CD4-positive, alpha-beta T cell (primary cell): ENCODE data around the gene GFOD1. TPM values are rescaled to one million over a fixed set of nuclear protein-coding genes. Genes with fewer than 3 reads are reported as not detected.

ENCODE experiments used
- ATAC-seq: fragments of 200-7000 bp; cut with Tn5 transposase; one replicate; pipeline ENCODE4 v1.10.0; 2022; ENCODE audit warnings: mild to moderate bottlenecking; ENCODE audit not compliant: poor library complexity
- CTCF ChIA-PET: fragments of 350-600 bp; sonication (Branson Sonifier 250); formaldehyde crosslinking; loops from one replicate; lab custom pipeline; 2021; ENCODE audit warnings: antibody characterized with exemption, inconsistent platforms; lab: Charles Lee
- POLR2A ChIA-PET: fragments of 350-600 bp; sonication (Branson Sonifier 250); formaldehyde crosslinking; loops from one replicate; lab custom pipeline; 2021; ENCODE audit warnings: antibody characterized with exemption, inconsistent platforms; lab: Charles Lee
- DNase-seq, 14 experiments: peaks; one replicate each; pipeline ENCODE4 v3.0.0-alpha.2; 2013 to 2020; ENCODE audit warnings: mixed read lengths in 2 of 14
- H3K27ac ChIP-seq, 2 donors: one replicate each; pipeline versions ENCODE4 v1.5.1 to v1.7.0; 2013; ENCODE audit warnings: low read length in 2 of 2, low read depth in 1 of 2, mild to moderate bottlenecking in 1 of 2
- H3K27me3 ChIP-seq, 2 experiments: 1 replicate in 1 of 2; 2 replicates in 1 of 2; pipeline versions ENCODE4 v1.6.1 to v1.7.0; 2013; ENCODE audit warnings: low read length in 2 of 2, control low read depth in 1 of 2, mild to moderate bottlenecking in 1 of 2, moderate library complexity in 1 of 2; ENCODE audit not compliant: insufficient read depth in 2 of 2, control insufficient read depth in 1 of 2
- H3K36me3 ChIP-seq: one replicate; pipeline ENCODE4 v1.6.1; 2013; ENCODE audit warnings: low read length, control low read depth; ENCODE audit not compliant: insufficient read depth
- H3K4me1 ChIP-seq: one replicate; pipeline ENCODE4 v1.6.1; 2013; ENCODE audit warnings: low read length, control low read depth; ENCODE audit not compliant: insufficient read depth
- H3K4me3 ChIP-seq: one replicate; pipeline ENCODE4 v1.5.1; 2013; ENCODE audit warnings: mild to moderate bottlenecking, low read length, moderate library complexity
- H3K9me3 ChIP-seq, 2 experiments: 1 replicate in 1 of 2; 2 replicates in 1 of 2; pipeline versions ENCODE4 v1.6.1 to v1.7.0; 2013; ENCODE audit warnings: low read length in 2 of 2, mild to moderate bottlenecking in 2 of 2, control low read depth in 1 of 2, moderate library complexity in 1 of 2; ENCODE audit not compliant: control insufficient read depth in 1 of 2, insufficient read depth in 1 of 2
- H3K27ac Mint-ChIP-seq: one replicate; pipeline ENCODE4 v1.8.0; 2020; ENCODE audit warnings: mixed read lengths
- H3K27me3 Mint-ChIP-seq: one replicate; pipeline ENCODE4 v1.8.0; 2021; ENCODE audit warnings: mixed read lengths
- H3K36me3 Mint-ChIP-seq: one replicate; pipeline ENCODE4 v1.8.0; 2021; ENCODE audit warnings: low read depth, mixed read lengths
- H3K4me1 Mint-ChIP-seq: one replicate; pipeline ENCODE4 v1.8.0; 2021; ENCODE audit warnings: low read depth, mixed read lengths
- H3K4me3 Mint-ChIP-seq: one replicate; pipeline ENCODE4 v1.8.0; 2020; ENCODE audit warnings: mild to moderate bottlenecking, mixed read lengths
- H3K9me3 Mint-ChIP-seq: one replicate; pipeline ENCODE4 v1.8.0; 2020; ENCODE audit warnings: mixed read lengths
- CTCF ChIP-seq: fragments of 200-600 bp; IDR thresholded peaks from one replicate; pipeline ENCODE4 v1.8.0; 2022; ENCODE audit warnings: antibody characterized with exemption, mild to moderate bottlenecking
- intact Hi-C, 2 experiments: fragments of 100-400 bp; cut with DNase I in 1 of 2; cut with micrococcal nuclease in 1 of 2; formaldehyde crosslinking; loops; one replicate each; pipeline versions ENCODE4 v1.15.1 to v1.9.0; 2023 to 2025; cut with DNase I, micrococcal nuclease
- total RNA-seq, 174 experiments: library from RNA in 2 of 174; stranded (reverse) in 2 of 174; gene quantifications; one replicate each; pipeline ENCODE4 v1.2.3 and lab custom pipeline; 2021 to 2026

Gene GFOD1
- total RNA-seq, 2 experiments from 2014 or later, result 1.3 to 2.0 TPM

DNA sequence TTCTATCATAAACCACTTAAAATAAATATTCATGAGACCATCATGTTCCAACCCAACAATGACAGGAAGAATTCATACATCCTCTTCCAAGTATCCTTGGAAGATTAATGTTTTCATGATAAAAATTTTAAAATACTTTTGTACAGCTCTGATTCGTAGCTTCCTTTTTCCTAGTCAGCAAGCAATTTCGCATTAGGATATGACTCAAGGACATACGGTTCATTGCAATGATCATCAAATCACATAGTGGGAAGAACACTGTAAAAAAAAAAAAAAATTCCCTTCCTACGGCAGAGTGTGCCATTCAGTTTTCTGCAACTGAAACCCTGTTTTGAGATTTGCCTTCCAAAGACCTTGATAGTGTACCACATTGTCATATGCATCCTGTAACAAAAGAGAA, 35.3 kb upstream of the GFOD1 start:
- H3K27ac Mint-ChIP-seq, result no peak overlapping the region
- H3K4me1 Mint-ChIP-seq, result peaks cover 18% of the 10 kb centered on the region
- H3K36me3 Mint-ChIP-seq, result no peaks in the 10 kb centered on the region
- CTCF ChIA-PET, result no interaction called here
- Histone ChIP-seq H3K4me1 (peaks cover 11% of the 10 kb centered on the region), H3K27me3 (no peaks in the 10 kb centered on the region), H3K4me3 (no peak overlapping the region), H3K36me3 (no peaks in the 10 kb centered on the region), H3K9me3 (no peaks in the 10 kb centered on the region), H3K27ac (no peak overlapping the region)
- peak in 2 of 14 experiments; percentile 23 to 50 for DNase-seq
- ATAC-seq, result no peak
- H3K4me3 Mint-ChIP-seq, result no peak overlapping the region
- POLR2A ChIA-PET, result no interaction called here
- intact Hi-C loops, result no loop called here
- TF ChIP-seq CTCF, result no peak
- no peaks in the 10 kb centered on the region for H3K27me3 Mint-ChIP-seq
- no peaks in the 10 kb centered on the region for H3K9me3 Mint-ChIP-seq

DNA sequence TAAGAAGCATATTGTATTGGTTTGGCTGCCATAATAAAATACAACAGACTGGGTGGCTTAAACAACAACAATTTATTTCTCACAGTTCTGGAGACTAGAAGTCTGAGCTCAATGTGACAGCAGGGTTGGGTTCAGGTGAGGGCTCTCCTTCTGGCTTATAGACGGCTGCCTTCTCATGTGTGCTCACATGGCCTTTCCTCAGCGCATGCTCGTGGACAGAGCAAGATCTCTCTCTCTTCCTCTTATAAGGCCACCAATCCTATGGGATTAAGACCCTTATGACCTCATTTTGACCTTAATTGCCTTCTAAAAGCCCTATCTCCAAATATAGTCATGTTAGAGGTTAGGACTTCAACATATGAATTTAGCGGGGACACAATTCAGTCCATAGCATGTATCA, 32.4 kb upstream of the GFOD1 start:
- H3K4me1 ChIP-seq, result no peaks in the 10 kb centered on the region
- POLR2A ChIA-PET, result no interaction called here
- no peak overlapping the region for H3K4me3 ChIP-seq
- ATAC-seq (no peak), DNase-seq (no peak)
- no peak overlapping the region for H3K4me3 Mint-ChIP-seq
- H3K4me1 Mint-ChIP-seq, result no peaks in the 10 kb centered on the region
- H3K27ac ChIP-seq, result no peak overlapping the region
- intact Hi-C loops, result no loop called here
- CTCF ChIA-PET, result interaction anchor here (0.6 kb wide), 1 partner anchor 8 kb away, joined by 3 read pairs; no protein-coding TSS in a partner anchor
- no peak for TF ChIP-seq CTCF
- H3K36me3 ChIP-seq, result no peaks in the 10 kb centered on the region
- no peaks in the 10 kb centered on the region for H3K27me3 Mint-ChIP-seq
- no peaks in the 10 kb centered on the region for H3K27me3 ChIP-seq
- H3K9me3 ChIP-seq, result no peaks in the 10 kb centered on the region
- H3K9me3 Mint-ChIP-seq, result no peaks in the 10 kb centered on the region
- no peaks in the 10 kb centered on the region for H3K36me3 Mint-ChIP-seq
- H3K27ac Mint-ChIP-seq, result no peak overlapping the region

GRCh38 chr6:13517116-13517515, 29.7 kb upstream of the GFOD1 start:
- H3K27me3 Mint-ChIP-seq, result no peaks in the 10 kb centered on the region
- Histone ChIP-seq H3K36me3 (no peaks in the 10 kb centered on the region), H3K4me1 (no peaks in the 10 kb centered on the region), H3K9me3 (peaks cover 0 to 6% of the 10 kb centered on the region in 2 experiments), H3K27me3 (no peaks in the 10 kb centered on the region), H3K4me3 (no peak overlapping the region), H3K27ac (no peak overlapping the region)
- intact Hi-C loops, result no loop called here
- no peak for TF ChIP-seq CTCF
- H3K36me3 Mint-ChIP-seq, result no peaks in the 10 kb centered on the region
- no peaks in the 10 kb centered on the region for H3K4me1 Mint-ChIP-seq
- no peak overlapping the region for H3K27ac Mint-ChIP-seq
- H3K9me3 Mint-ChIP-seq, result no peaks in the 10 kb centered on the region
- no peak for ATAC-seq
- ChIA-PET CTCF (interaction anchor here (0.6 kb wide), 1 partner anchor 1254 kb away, joined by 3 read pairs; no protein-coding TSS in a partner anchor), POLR2A (no interaction called here)
- DNase-seq, result no peak
- H3K4me3 Mint-ChIP-seq, result no peak overlapping the region
